Fibroblast of lung (primary cell): ENCODE results near the gene SUPT3H. TPM values are rescaled to one million over a fixed set of nuclear protein-coding genes. Genes with fewer than 3 reads are reported as not detected.
"Not testable (repeated sequence)": the region's sequence is repeated elsewhere in the genome, so short reads cannot be mapped to it uniquely, and the experiment has no call there.

Source experiments
- DNase-seq, 2 donors: peaks; one replicate each; pipeline versions ENCODE4 v3.0.0 to v3.0.0-alpha.2; 2010; ENCODE audit warnings: low read depth in 2 of 2
- H2AFZ ChIP-seq: 2 replicates; pipeline ENCODE4 v1.5.1; 2012; ENCODE audit warnings: low read length, control low read depth, inconsistent platforms
- H3K27ac ChIP-seq: 2 replicates; pipeline ENCODE4 v1.5.1; 2011; ENCODE audit warnings: low read length, control low read depth; ENCODE audit not compliant: insufficient read depth
- H3K27me3 ChIP-seq: 2 replicates; pipeline ENCODE4 v1.5.1; 2011; ENCODE audit warnings: mild to moderate bottlenecking, low read length; ENCODE audit not compliant: control insufficient read depth, insufficient read depth
- H3K36me3 ChIP-seq: 2 replicates; pipeline ENCODE4 v1.5.1; 2011; ENCODE audit warnings: low read length; ENCODE audit not compliant: control insufficient read depth, insufficient read depth
- H3K4me1 ChIP-seq: 2 replicates; pipeline ENCODE4 v1.5.1; 2011; ENCODE audit warnings: low read length; ENCODE audit not compliant: control insufficient read depth, insufficient read depth; ENCODE audit errors: extremely low read depth
- H3K4me2 ChIP-seq: 2 replicates; pipeline ENCODE4 v1.5.1; 2011; ENCODE audit warnings: low read length, control low read depth; ENCODE audit not compliant: insufficient read depth; ENCODE audit errors: extremely low read depth
- H3K4me3 ChIP-seq, 4 experiments: fragments of 200-600 bp in 1 of 4; sonication (generic) in 1 of 4; replicated peaks in 1 of 4; 2 replicates each; pipeline ENCODE4 v1.5.1; 2011 to 2016; ENCODE audit warnings: low read length in 4 of 4, low read depth in 3 of 4, mild to moderate bottlenecking in 3 of 4, control low read depth in 2 of 4, inconsistent platforms in 1 of 4, mixed read lengths in 1 of 4; ENCODE audit not compliant: insufficient read depth in 1 of 4; ENCODE audit errors: control extremely low read depth in 1 of 4
- H3K79me2 ChIP-seq: 2 replicates; pipeline ENCODE4 v1.5.1; 2012; ENCODE audit warnings: mild to moderate bottlenecking, low read length, inconsistent platforms; ENCODE audit not compliant: control insufficient read depth, insufficient read depth
- H3K9ac ChIP-seq: 2 replicates; pipeline ENCODE4 v1.5.1; 2011; ENCODE audit warnings: mild to moderate bottlenecking, low read length, control low read depth; ENCODE audit not compliant: insufficient read depth
- H3K9me3 ChIP-seq: 2 replicates; pipeline ENCODE4 v1.5.1; 2012; ENCODE audit warnings: low read depth, low read length; ENCODE audit not compliant: control insufficient read depth, insufficient read depth
- H4K20me1 ChIP-seq: 2 replicates; pipeline ENCODE4 v1.5.1; 2011; ENCODE audit warnings: low read length; ENCODE audit not compliant: control insufficient read depth, insufficient read depth; ENCODE audit errors: extremely low read depth
- EZH2 ChIP-seq: IDR thresholded peaks from 2 replicates; pipeline ENCODE4 v1.5.1; 2012; ENCODE audit warnings: low read length, control low read depth, mild to moderate bottlenecking; ENCODE audit errors: missing control alignments
- polyA plus RNA-seq, 2 donors: library from polyadenylated mRNA; depleted of rRNA in 1 of 2; stranded (reverse) in 1 of 2; unstranded in 1 of 2; fragments of >200 nt; gene quantifications; 2 replicates each; pipeline ENCODE4 v1.2.1, GENCODE V29; 2011 to 2012; ENCODE audit warnings: missing spikeins in 1 of 2
- total RNA-seq: library from RNA; depleted of rRNA; stranded (reverse); fragments of >200 nt; gene quantifications from 2 replicates; pipeline ENCODE4 v1.2.1, GENCODE V29; 2014
- TF ChIP-seq, protein P1 (sequence below), 2 donors: IDR thresholded peaks in 1 of 2; conservative IDR thresholded peaks in 1 of 2; 1 replicate in 1 of 2; 2 replicates in 1 of 2; pipeline ENCODE4 v1.5.1; 2011 to 2012; ENCODE audit warnings: low read length in 2 of 2, control low read depth in 1 of 2, inconsistent platforms in 1 of 2, low read depth in 1 of 2, mild to moderate bottlenecking in 1 of 2

Gene SUPT3H
- total and polyA plus RNA-seq, 2 donors (not counting 1 experiment from before 2014, with no cell fraction given) = 8.3 to 8.5 TPM

DNA sequence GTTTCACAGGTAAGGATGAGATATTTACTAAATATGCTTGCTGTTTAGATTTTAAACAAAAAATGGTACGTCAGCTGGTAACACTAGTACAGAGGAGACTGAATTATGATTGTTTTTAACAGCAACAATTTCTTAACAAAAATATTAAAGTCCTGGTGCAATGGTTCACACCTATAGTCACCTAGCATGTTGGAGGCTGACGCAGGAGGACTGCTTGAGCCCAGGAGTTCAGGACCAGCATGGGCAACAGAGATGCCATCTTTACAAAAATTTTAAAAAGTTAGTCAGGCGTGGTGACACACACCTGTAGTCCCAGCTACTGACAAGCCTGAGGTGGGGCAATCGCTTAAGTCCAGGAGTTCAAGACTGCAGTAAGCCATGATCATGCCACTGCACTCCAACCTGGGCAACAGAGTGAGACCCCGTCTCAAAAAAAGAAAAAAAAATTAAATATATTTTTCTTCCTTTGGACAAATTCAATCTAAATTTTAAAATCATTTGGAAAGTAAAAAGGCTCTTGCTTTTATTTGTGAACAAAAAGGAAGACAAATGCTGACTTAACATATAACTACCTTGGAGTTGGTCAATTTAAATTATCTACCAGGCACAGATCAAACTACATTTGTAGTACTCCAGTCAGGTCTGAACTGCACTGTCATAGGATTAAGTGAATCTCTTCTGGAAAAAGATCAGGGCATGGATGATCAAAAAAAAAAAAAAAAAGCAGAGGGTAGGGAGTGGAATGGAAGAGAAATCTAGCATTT is 87.8 kb downstream of the SUPT3H start:
- Histone ChIP-seq H3K27me3 (no peaks in the 10 kb centered on the region), H3K79me2 (no peaks in the 10 kb centered on the region), H3K36me3 (no peaks in the 10 kb centered on the region), H3K4me1 (no peaks in the 10 kb centered on the region), H3K4me2 (no peak overlapping the region), H3K27ac (no peak overlapping the region), H3K9me3 (no peaks in the 10 kb centered on the region), H4K20me1 (no peaks in the 10 kb centered on the region), H3K4me3 (no peak overlapping the region), H3K9ac (no peak overlapping the region), H2AFZ (no peak overlapping the region)
- no peak for TF ChIP-seq EZH2
- TF ChIP-seq, protein P1, sequence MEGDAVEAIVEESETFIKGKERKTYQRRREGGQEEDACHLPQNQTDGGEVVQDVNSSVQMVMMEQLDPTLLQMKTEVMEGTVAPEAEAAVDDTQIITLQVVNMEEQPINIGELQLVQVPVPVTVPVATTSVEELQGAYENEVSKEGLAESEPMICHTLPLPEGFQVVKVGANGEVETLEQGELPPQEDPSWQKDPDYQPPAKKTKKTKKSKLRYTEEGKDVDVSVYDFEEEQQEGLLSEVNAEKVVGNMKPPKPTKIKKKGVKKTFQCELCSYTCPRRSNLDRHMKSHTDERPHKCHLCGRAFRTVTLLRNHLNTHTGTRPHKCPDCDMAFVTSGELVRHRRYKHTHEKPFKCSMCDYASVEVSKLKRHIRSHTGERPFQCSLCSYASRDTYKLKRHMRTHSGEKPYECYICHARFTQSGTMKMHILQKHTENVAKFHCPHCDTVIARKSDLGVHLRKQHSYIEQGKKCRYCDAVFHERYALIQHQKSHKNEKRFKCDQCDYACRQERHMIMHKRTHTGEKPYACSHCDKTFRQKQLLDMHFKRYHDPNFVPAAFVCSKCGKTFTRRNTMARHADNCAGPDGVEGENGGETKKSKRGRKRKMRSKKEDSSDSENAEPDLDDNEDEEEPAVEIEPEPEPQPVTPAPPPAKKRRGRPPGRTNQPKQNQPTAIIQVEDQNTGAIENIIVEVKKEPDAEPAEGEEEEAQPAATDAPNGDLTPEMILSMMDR (conservative IDR thresholded peaks at IDR 0.05 in 1 of 2, IDR thresholded peaks at IDR 0.05 in 1 of 2; ENCODE audit: low read depth in 1 of 2, low read length in 2 of 2) = no peak
- DNase-seq = no peak

GRCh38 chr6:45286707-45287106 is 91.0 kb downstream of the SUPT3H start:
- H2AFZ ChIP-seq, H3K9ac ChIP-seq, H4K20me1 ChIP-seq, H3K9me3 ChIP-seq, H3K4me1 ChIP-seq, H3K27me3 ChIP-seq, H3K36me3 ChIP-seq, H3K4me3 ChIP-seq, H3K27ac ChIP-seq, DNase-seq, H3K79me2 ChIP-seq, H3K4me2 ChIP-seq: not testable (repeated sequence)

GRCh38 chr6:45278367-45278766 is 99.4 kb downstream of the SUPT3H start:
- Histone ChIP-seq H2AFZ (no peak overlapping the region), H3K27ac (no peak overlapping the region), H3K36me3 (no peaks in the 10 kb centered on the region), H3K4me3 (no peak overlapping the region), H3K4me2 (no peak overlapping the region), H3K79me2 (no peaks in the 10 kb centered on the region), H4K20me1 (no peaks in the 10 kb centered on the region), H3K27me3 (no peaks in the 10 kb centered on the region), H3K4me1 (no peaks in the 10 kb centered on the region), H3K9me3 (no peaks in the 10 kb centered on the region), H3K9ac (no peak overlapping the region)
- TF ChIP-seq EZH2 = no peak
- TF ChIP-seq, protein P1 (conservative IDR thresholded peaks at IDR 0.05 in 1 of 2, IDR thresholded peaks at IDR 0.05 in 1 of 2; ENCODE audit: low read depth in 1 of 2, low read length in 2 of 2) = no peak
- peak; percentile 38 to 70 for DNase-seq

GRCh38 chr6:45277741-45278140 is 100.0 kb downstream of the SUPT3H start:
- not testable (repeated sequence) for H3K79me2 ChIP-seq, H3K9ac ChIP-seq, H3K4me2 ChIP-seq, H2AFZ ChIP-seq, H3K27me3 ChIP-seq, DNase-seq, H3K36me3 ChIP-seq, H3K4me3 ChIP-seq, H3K27ac ChIP-seq, H4K20me1 ChIP-seq, H3K4me1 ChIP-seq, H3K9me3 ChIP-seq
